Cerebellar cortex (tissue), 1 donor: ENCODE data around the gene NPHP4.
"Not testable (repeated sequence)": the region's sequence is repeated elsewhere in the genome, so short reads cannot be mapped to it uniquely, and the experiment has no call there.

ENCODE experiments used
- DNase-seq: peaks from one replicate; pipeline ENCODE4 v3.0.0-alpha.2; 2015; ENCODE audit warnings: low spot score

The NPHP4 gene

GRCh38 chr1:5934058-5934884, 58.0 kb downstream of the NPHP4 start:
- DNase-seq, result no peak

- DNase-seq, result no peak
Observed at GRCh38 chr1:5933676-5934057, 58.6 kb downstream of the NPHP4 start.

GRCh38 chr1:5933050-5933449, 59.2 kb downstream of the NPHP4 start:
- no peak for DNase-seq

- DNase-seq, result no peak
Observed at GRCh38 chr1:5928714-5929400, 63.4 kb downstream of the NPHP4 start.

- DNase-seq, result no peak
Observed at GRCh38 chr1:5927506-5928370, 64.5 kb downstream of the NPHP4 start.

GRCh38 chr1:5926686-5927435, 65.4 kb downstream of the NPHP4 start:
- DNase-seq, result no peak

GRCh38 chr1:5922700-5923330, 69.4 kb downstream of the NPHP4 start:
- DNase-seq, result not testable (repeated sequence)

GRCh38 chr1:5921671-5922070, 70.6 kb downstream of the NPHP4 start:
- DNase-seq, result no peak

- no peak for DNase-seq
Observed at GRCh38 chr1:5921129-5921528, 71.1 kb downstream of the NPHP4 start.

- DNase-seq, result no peak
Observed at GRCh38 chr1:5920201-5920600, 72.0 kb downstream of the NPHP4 start.

GRCh38 chr1:5918275-5918649, 74.0 kb downstream of the NPHP4 start:
- no peak for DNase-seq

GRCh38 chr1:5917591-5918274, 74.5 kb downstream of the NPHP4 start:
- DNase-seq, result no peak

GRCh38 chr1:5917281-5917590, 75.0 kb downstream of the NPHP4 start:
- DNase-seq, result no peak

GRCh38 chr1:5916572-5917280, 75.5 kb downstream of the NPHP4 start:
- DNase-seq, result no peak

GRCh38 chr1:5915587-5916571, 76.3 kb downstream of the NPHP4 start:
- peak; percentile 68 for DNase-seq

GRCh38 chr1:5914676-5915365, 77.4 kb downstream of the NPHP4 start:
- DNase-seq, result no peak

GRCh38 chr1:5913876-5914275, 78.3 kb downstream of the NPHP4 start:
- DNase-seq, result no peak

GRCh38 chr1:5913078-5913845, 79.0 kb downstream of the NPHP4 start:
- DNase-seq, result no peak
